ENCODE data around the gene SZT2. TPM values are rescaled to one million over a fixed set of nuclear protein-coding genes. Genes with fewer than 3 reads are reported as not detected.

The SZT2 gene
- total and polyA plus RNA-seq, 10 of the 15 experiments (the other 5 are each of a cell fraction or from before 2014, with no cell fraction given): 1.4 to 38.3 (median 12.7) TPM

- H3K4me1 ChIP-seq (ENCODE audit: control insufficient read depth, insufficient read depth, low read length): peaks cover 10% of the 10 kb centered on the region
- BruUV-seq (replicated peaks): TSS peak; percentile 69
- WGBS (ENCODE audit: insufficient coverage, insufficient replicate concordance, low lambda C conversion rate, missing lambda C conversion rate): 1% methylated on average over 33 of the region's 33 CpGs
- H3K9ac ChIP-seq (ENCODE audit: control insufficient read depth, insufficient read depth, low read length): peak overlapping the region; percentile 95
- DNase-seq (ENCODE audit: low read depth, low spot score): peak; percentile 16
- in situ Hi-C loops (cut with MboI) (no loop called here), intact Hi-C loops (cut with micrococcal nuclease; ENCODE audit: unreplicated experiment) (loop anchor here (2.0 kb wide), 1 partner anchor 119 kb away; no protein-coding TSS in a partner anchor)
- peak overlapping the region; percentile 96 for H3K4me2 ChIP-seq (ENCODE audit: control insufficient read depth, insufficient read depth)
- SMC1A ChIA-PET (ENCODE audit: uncharacterized antibody, unreplicated experiment): interaction anchor here (0.6 to 4.5 kb wide), 15 partner anchors 10 to 134 kb away, joined by 3 to 26 read pairs (median 4); partner anchors contain the start of genes ELOVL1, MED8 and SZT2
- CTCF ChIA-PET: interaction anchor here (0.8 to 3.1 kb wide), 14 partner anchors 9 to 577 kb away, joined by 3 to 44 read pairs (median 4); partner anchors contain the start of genes ELOVL1, HYI, MED8 and SZT2
- peak overlapping the region; percentile 92 for H2AFZ ChIP-seq (ENCODE audit: control insufficient read depth, low read depth, low read length)
- no peaks in the 10 kb centered on the region for H3K9me3 ChIP-seq (replicated peaks; ENCODE audit: control insufficient read depth, insufficient read depth, low read length)
- peak overlapping the region; percentile 87 for H3K27ac ChIP-seq (ENCODE audit: control insufficient read depth, insufficient read depth)
- POLR2A ChIA-PET: interaction anchor here (0.8 to 3.0 kb wide), 9 partner anchors 9 to 292 kb away, joined by 3 to 25 read pairs (median 5); partner anchors contain the start of genes ELOVL1, KDM4A, MED8 and SZT2
- H4K20me1 ChIP-seq (ENCODE audit: control insufficient read depth, insufficient read depth): no peaks in the 10 kb centered on the region
- peak; percentile 59 for FAIRE-seq
- peak overlapping the region; percentile 92 for H3K4me3 ChIP-seq
- H3K79me2 ChIP-seq (ENCODE audit: control insufficient read depth, insufficient read depth, low read length): peaks cover 34% of the 10 kb centered on the region
- ATAC-seq: peak; percentile 62
- RAD21 ChIA-PET (ENCODE audit: unreplicated experiment): interaction anchor here (0.7 to 3.2 kb wide), 16 partner anchors 10 to 445 kb away, joined by 3 to 49 read pairs (median 6); partner anchors contain the start of gene ELOVL1
- H3K27me3 ChIP-seq (replicated peaks in 1 of 2; ENCODE audit: control insufficient read depth in 2 of 2, insufficient read depth in 2 of 2, low read length in 1 of 2): no peaks in the 10 kb centered on the region
- H3K36me3 ChIP-seq (ENCODE audit: control insufficient read depth in 2 of 2, insufficient read depth in 2 of 2, low read length in 1 of 2): peaks cover 8 to 13% of the 10 kb centered on the region in 2 experiments
- TF ChIP-seq NFIC (IDR thresholded peaks at IDR 0.05; ENCODE audit: low read depth, low read length): no peak
- peak; percentile 38; the same call in 1 of the 2 replicates for TF ChIP-seq POLR2AphosphoS5 (IDR thresholded peaks at IDR 0.05; ENCODE audit: low read length)
- TF ChIP-seq RFX5 (IDR thresholded peaks at IDR 0.05; ENCODE audit: low read depth, low read length): 0 out of 2 replicates have a peak, but pooled peaks have one; percentile 15
- TF ChIP-seq LARP7 (IDR thresholded peaks at IDR 0.05): peak; percentile 59; the same call in 1 of the 2 replicates
- peak; percentile 42 to 56 (median 48) for TF ChIP-seq CTCF (IDR thresholded peaks at IDR 0.05 in 2 of 3, conservative IDR thresholded peaks at IDR 0.05 in 1 of 3; ENCODE audit: control insufficient read depth in 2 of 3, extremely low read depth in 1 of 3, insufficient read depth in 1 of 3, low read depth in 3 of 3, low read length in 3 of 3)
- 0 out of 2 replicates have a peak, but pooled peaks have one; percentile 17 for TF ChIP-seq GATAD2B (conservative IDR thresholded peaks at IDR 0.05; ENCODE audit: low read depth)
- TF ChIP-seq ZBTB4 (CRISPR knock-in tag; IDR thresholded peaks at IDR 0.05): no peak
- peak; percentile 49; the same call in 1 of the 2 replicates for TF ChIP-seq SMC3 (IDR thresholded peaks at IDR 0.05; ENCODE audit: borderline replicate concordance, low read length)
- TF ChIP-seq IKZF1 (conservative IDR thresholded peaks at IDR 0.05): peak; percentile 73; the same call in 1 of the 2 replicates
- no peak for TF ChIP-seq ATF7 (IDR thresholded peaks at IDR 0.05; ENCODE audit: low read depth)
- TF ChIP-seq PAX5 (IDR thresholded peaks at IDR 0.05; ENCODE audit: borderline replicate concordance, low read depth, low read length): no peak
- 0 out of 2 replicates have a peak, but pooled peaks have one; percentile 6 for TF ChIP-seq DPF2 (IDR thresholded peaks at IDR 0.05)
- 0 out of 2 replicates have a peak, but pooled peaks have one; percentile 29 for TF ChIP-seq MTA3 (IDR thresholded peaks at IDR 0.05; ENCODE audit: borderline replicate concordance, low read length)
- no peak for TF ChIP-seq CEBPB (IDR thresholded peaks at IDR 0.05; ENCODE audit: borderline replicate concordance in 1 of 2, low read depth in 2 of 2, low read length in 2 of 2)
- TF ChIP-seq MYC (IDR thresholded peaks at IDR 0.05; ENCODE audit: insufficient read depth, insufficient read length, insufficient replicate concordance, low read length, severe bottlenecking): no peak
- no peak for TF ChIP-seq GABPA (IDR thresholded peaks at IDR 0.05; ENCODE audit: low read depth)
- no peak for TF ChIP-seq TAF1 (IDR thresholded peaks at IDR 0.05; ENCODE audit: borderline replicate concordance, low read depth, low read length)
- TF ChIP-seq RAD51 (IDR thresholded peaks at IDR 0.05): no peak
- TF ChIP-seq SMAD5 (IDR thresholded peaks at IDR 0.05; ENCODE audit: low read depth): 0 out of 2 replicates have a peak, but pooled peaks have one; percentile 7
Measured at GRCh38 chr1:43358121-43358745, 31.5 kb upstream of the SZT2 start.

Measured in GM12878 (cell line).